CD4-positive, alpha-beta T cell treated with Interleukin-12 subunit alpha and Interleukin-12 subunit beta, for 1 hour (primary cell): ENCODE measurements around the gene USP17L27.
"Not testable (repeated sequence)": the region's sequence is repeated elsewhere in the genome, so short reads cannot be mapped to it uniquely, and the experiment has no call there.

ENCODE experiments used
- DNase-seq: peaks from one replicate; pipeline ENCODE4 v3.0.0-alpha.2; 2020

Gene USP17L27, protein sequence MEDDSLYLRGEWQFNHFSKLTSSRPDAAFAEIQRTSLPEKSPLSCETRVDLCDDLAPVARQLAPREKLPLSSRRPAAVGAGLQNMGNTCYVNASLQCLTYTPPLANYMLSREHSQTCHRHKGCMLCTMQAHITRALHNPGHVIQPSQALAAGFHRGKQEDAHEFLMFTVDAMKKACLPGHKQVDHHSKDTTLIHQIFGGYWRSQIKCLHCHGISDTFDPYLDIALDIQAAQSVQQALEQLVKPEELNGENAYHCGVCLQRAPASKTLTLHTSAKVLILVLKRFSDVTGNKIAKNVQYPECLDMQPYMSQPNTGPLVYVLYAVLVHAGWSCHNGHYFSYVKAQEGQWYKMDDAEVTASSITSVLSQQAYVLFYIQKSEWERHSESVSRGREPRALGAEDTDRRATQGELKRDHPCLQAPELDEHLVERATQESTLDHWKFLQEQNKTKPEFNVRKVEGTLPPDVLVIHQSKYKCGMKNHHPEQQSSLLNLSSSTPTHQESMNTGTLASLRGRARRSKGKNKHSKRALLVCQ

DNA sequence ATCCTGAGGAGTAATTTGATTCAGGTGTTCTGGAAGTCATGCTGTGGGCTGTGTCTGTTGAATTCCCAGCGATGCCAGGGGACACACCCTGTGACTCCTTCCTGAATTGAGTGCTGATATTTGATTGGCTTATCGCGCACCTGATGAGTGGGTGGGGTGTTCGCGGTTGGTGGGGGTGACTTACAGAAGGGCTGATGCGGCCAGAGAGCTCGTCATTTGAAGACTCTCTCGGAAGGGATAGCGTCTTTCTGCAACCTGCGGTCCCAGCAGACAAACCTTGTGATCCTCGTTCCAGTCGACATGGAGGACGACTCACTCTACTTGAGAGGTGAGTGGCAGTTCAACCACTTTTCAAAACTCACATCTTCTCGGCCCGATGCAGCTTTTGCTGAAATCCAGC is at the start of gene USP17L27:
USP17L27 (plus strand) TSS at position 301 of the 400 bp plus-strand sequence; CDS start at position 301, 0 bp downstream.
- not testable (repeated sequence) for DNase-seq

DNA sequence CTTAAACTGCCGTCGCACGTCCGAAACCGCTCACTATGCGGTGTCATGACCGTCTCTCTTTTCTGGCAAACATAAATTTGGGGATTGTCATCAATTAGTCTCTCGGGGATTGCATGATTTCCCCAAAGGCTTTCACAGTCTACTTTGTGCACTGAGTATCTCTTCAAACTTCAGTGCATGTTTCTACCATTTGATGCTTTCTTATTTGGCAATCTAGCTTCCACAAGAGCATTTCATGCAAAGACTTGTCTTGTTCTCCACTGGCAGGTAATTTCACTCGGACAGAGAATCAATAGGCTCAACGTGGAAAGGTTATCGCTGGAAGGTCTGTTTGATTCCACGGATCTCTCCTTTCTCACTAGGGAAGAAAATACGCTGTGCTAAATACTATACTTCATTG is 19.8 kb upstream of the USP17L27 start:
- DNase-seq = not testable (repeated sequence)

GRCh38 chr4:9324865-9325264 is 19.1 kb upstream of the USP17L27 start, which contains the start of gene USP17L24:
USP17L24 (plus strand) TSS chr4:9325165; CDS start chr4:9325165, 0 bp downstream.
- DNase-seq = not testable (repeated sequence)

GRCh38 chr4:9329611-9330010 is 14.3 kb upstream of the USP17L27 start, which contains the start of gene USP17L25:
USP17L25 (plus strand) TSS chr4:9329911; CDS start chr4:9329911, 0 bp downstream.
- not testable (repeated sequence) for DNase-seq

DNA sequence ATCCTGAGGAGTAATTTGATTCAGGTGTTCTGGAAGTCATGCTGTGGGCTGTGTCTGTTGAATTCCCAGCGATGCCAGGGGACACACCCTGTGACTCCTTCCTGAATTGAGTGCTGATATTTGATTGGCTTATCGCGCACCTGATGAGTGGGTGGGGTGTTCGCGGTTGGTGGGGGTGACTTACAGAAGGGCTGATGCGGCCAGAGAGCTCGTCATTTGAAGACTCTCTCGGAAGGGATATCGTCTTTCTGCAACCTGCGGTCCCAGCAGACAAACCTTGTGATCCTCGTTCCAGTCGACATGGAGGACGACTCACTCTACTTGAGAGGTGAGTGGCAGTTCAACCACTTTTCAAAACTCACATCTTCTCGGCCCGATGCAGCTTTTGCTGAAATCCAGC is 9.6 kb upstream of the USP17L27 start, which contains the start of gene USP17L26:
USP17L26 (plus strand) TSS at position 301 of the 400 bp plus-strand sequence; CDS start at position 301, 0 bp downstream.
- DNase-seq = not testable (repeated sequence)

- not testable (repeated sequence) for DNase-seq
Observed at GRCh38 chr4:9339103-9339502, 4.8 kb upstream of the USP17L27 start, which contains the start of gene USP17L5. USP17L5 (plus strand) TSS chr4:9339403; CDS start chr4:9339403, 0 bp downstream.

DNA sequence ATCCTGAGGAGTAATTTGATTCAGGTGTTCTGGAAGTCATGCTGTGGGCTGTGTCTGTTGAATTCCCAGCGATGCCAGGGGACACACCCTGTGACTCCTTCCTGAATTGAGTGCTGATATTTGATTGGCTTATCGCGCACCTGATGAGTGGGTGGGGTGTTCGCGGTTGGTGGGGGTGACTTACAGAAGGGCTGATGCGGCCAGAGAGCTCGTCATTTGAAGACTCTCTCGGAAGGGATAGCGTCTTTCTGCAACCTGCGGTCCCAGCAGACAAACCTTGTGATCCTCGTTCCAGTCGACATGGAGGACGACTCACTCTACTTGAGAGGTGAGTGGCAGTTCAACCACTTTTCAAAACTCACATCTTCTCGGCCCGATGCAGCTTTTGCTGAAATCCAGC is 4.6 kb downstream of the USP17L27 start, which contains the start of gene USP17L28:
USP17L28 (plus strand) TSS at position 301 of the 400 bp plus-strand sequence; CDS start at position 301, 0 bp downstream.
- DNase-seq = not testable (repeated sequence)

DNA sequence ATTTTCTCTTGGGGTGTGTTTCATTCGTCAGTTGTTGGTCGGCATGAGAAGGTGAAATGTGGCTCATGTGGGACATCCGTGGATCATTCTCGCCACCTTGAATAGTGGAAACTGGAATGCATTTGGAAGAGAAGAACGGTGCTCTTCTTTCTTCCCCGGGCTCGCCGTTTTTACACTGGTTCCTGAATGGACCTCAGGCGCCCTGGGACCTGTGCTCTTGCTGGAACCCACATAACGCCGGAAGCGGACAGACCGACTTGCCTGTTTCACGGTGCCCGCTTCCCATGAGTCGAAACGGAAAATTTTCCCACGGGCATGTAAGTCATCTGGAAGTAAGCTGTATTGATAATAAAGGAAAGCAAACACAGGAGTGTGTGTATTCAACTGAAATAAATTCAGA is 6.9 kb downstream of the USP17L27 start:
- DNase-seq = peak; percentile 0

DNA sequence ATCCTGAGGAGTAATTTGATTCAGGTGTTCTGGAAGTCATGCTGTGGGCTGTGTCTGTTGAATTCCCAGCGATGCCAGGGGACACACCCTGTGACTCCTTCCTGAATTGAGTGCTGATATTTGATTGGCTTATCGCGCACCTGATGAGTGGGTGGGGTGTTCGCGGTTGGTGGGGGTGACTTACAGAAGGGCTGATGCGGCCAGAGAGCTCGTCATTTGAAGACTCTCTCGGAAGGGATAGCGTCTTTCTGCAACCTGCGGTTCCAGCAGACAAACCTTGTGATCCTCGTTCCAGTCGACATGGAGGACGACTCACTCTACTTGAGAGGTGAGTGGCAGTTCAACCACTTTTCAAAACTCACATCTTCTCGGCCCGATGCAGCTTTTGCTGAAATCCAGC is 9.4 kb downstream of the USP17L27 start, which contains the start of gene USP17L29:
USP17L29 (plus strand) TSS at position 301 of the 400 bp plus-strand sequence; CDS start at position 301, 0 bp downstream.
- DNase-seq = not testable (repeated sequence)

GRCh38 chr4:9362829-9363228 is 18.9 kb downstream of the USP17L27 start, which contains the start of gene USP17L30:
USP17L30 (plus strand) TSS chr4:9363129; CDS start chr4:9363129, 0 bp downstream.
- DNase-seq = not testable (repeated sequence)

DNA sequence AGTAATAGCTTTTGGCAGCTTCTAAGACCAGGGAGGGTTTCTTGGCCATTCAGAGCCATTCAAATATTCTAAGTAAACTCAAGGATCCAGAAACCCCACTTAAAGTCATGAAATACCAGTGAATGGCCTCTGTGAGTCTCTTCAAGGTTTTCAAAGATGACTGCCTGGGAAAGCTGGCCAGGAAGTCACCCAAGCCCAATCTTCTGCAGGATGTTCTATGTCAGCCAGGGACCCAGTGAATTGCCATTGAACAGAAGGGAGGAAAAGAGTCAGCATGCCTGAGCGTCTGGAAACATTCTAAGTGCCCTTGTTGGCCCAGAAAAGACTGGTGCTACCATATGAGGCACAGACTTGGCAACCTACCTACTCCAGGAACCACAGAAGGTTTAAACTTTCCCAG is 35.9 kb downstream of the USP17L27 start:
- not testable (repeated sequence) for DNase-seq

GRCh38 chr4:9381012-9381534 is 37.1 kb downstream of the USP17L27 start:
- DNase-seq = peak; percentile 64

DNA sequence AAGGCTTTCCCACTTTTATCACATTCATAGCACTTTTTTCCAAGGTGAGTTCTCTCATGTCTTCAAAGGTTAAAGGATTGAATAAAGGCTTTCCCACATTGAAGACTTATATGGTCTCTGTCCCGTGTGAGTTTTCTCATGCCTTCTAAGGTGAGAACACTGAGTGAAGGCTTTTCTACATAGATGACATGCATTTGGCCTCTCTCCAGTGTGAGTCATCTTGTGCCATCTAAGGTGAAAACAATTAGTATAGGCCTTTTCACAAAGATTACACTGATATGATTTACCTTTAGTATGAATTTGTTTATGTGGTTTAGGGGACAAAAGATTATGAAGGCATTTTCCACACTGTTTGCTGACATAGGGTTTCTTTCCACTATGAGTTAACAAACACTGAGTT is 40.2 kb downstream of the USP17L27 start:
- DNase-seq = no peak

- DNase-seq = not testable (repeated sequence)
Observed at GRCh38 chr4:9389001-9389400, 45.1 kb downstream of the USP17L27 start.
